ENCODE measurements around the gene KIF2A.

DNA sequence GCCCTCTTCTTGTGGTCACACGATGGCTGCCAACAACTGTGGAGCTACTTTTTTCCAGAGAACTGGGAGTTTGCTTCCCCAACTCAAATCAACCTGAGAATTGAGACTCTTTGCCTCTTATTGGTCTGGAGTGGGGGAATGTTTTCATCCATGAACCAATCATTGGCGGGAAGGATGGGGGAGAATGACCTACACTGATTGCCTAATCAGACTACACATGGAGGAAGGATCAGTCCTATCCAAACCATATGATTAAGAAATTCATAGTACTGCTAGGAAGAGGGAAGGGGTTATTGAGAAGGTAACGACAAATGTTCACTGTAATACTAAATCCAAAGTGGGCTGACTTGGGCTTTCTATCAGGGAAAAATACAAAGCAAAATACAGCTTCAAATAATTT is 7.9 kb upstream of the KIF2A start:
- TF ChIP-seq RBAK (tag by site-specific recombination; IDR thresholded peaks at IDR 0.05) (no peak), ZNF433 (tag by site-specific recombination; IDR thresholded peaks at IDR 0.05; ENCODE audit: low read depth) (no peak), ZBTB48 (tag by site-specific recombination; IDR thresholded peaks at IDR 0.05) (no peak), ZNF423 (tag by site-specific recombination; IDR thresholded peaks at IDR 0.05) (no peak), ZNF324 (tag by site-specific recombination; IDR thresholded peaks at IDR 0.05) (no peak)
- TF ChIP-seq, protein P1, sequence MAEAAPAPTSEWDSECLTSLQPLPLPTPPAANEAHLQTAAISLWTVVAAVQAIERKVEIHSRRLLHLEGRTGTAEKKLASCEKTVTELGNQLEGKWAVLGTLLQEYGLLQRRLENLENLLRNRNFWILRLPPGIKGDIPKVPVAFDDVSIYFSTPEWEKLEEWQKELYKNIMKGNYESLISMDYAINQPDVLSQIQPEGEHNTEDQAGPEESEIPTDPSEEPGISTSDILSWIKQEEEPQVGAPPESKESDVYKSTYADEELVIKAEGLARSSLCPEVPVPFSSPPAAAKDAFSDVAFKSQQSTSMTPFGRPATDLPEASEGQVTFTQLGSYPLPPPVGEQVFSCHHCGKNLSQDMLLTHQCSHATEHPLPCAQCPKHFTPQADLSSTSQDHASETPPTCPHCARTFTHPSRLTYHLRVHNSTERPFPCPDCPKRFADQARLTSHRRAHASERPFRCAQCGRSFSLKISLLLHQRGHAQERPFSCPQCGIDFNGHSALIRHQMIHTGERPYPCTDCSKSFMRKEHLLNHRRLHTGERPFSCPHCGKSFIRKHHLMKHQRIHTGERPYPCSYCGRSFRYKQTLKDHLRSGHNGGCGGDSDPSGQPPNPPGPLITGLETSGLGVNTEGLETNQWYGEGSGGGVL (tag by site-specific recombination; IDR thresholded peaks at IDR 0.05), result no peak
